ENCODE measurements around the gene SEMA3A.

GRCh38 chr7:84210301-84210700 is 15.7 kb upstream of the SEMA3A start:
- TF ChIP-seq, protein P1, sequence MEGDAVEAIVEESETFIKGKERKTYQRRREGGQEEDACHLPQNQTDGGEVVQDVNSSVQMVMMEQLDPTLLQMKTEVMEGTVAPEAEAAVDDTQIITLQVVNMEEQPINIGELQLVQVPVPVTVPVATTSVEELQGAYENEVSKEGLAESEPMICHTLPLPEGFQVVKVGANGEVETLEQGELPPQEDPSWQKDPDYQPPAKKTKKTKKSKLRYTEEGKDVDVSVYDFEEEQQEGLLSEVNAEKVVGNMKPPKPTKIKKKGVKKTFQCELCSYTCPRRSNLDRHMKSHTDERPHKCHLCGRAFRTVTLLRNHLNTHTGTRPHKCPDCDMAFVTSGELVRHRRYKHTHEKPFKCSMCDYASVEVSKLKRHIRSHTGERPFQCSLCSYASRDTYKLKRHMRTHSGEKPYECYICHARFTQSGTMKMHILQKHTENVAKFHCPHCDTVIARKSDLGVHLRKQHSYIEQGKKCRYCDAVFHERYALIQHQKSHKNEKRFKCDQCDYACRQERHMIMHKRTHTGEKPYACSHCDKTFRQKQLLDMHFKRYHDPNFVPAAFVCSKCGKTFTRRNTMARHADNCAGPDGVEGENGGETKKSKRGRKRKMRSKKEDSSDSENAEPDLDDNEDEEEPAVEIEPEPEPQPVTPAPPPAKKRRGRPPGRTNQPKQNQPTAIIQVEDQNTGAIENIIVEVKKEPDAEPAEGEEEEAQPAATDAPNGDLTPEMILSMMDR (IDR thresholded peaks at IDR 0.05) = no peak
- no peak for TF ChIP-seq POLR2A (IDR thresholded peaks at IDR 0.05)
